ENCODE measurements around the gene SIRT3. TPM values are rescaled to one million over a fixed set of nuclear protein-coding genes. Genes with fewer than 3 reads are reported as not detected.

SIRT3 gene
- total RNA-seq, 4 donors from 2014 or later: 7.9 to 20.1 (median 14.0) TPM

DNA sequence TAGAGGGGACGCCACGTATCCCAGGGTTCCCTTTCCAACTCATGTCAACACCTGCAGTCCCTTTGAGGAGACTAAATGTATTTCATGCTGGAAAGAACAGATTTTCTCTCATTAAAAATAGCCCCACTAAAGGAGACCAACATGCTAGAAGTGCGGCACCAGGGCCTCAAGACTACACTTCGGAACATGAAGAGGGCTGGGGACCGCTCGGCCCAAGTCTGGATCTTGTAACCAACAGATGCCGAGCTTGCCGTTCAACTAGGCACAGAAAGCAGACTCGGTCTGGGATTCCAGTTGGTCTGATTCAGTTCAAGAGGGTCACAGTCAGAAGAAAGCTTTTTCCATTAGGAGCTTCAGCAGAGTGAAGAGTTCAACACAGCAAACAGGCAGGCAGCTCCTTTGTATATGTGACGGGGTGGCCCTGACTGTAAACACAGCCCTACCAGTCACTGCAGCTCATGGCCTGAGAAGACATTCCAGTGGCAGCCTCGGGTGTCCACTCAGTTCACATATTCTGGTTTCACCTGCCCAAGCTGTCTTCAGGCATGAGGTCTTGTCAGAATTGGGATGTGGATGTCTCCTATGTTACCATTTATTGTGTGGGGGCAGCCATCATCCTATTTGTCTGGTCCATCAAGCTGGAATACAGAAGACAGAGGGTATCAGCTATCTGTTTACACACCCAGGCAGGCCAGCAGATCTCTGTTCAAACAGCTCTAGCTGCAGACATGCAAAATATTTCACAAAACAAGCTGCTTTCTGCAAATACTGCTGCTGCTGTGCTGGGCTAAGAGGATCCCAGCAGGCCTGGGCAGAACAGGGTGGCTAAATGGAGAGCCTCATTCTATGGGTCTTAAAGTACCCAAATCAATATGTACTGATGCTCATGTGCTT is 19.8 kb downstream of the SIRT3 start:
- H3K27ac ChIP-seq (replicated peaks in 1 of 4): no peak overlapping the region
- intact Hi-C loops (cut with DNase I): no loop called here
- DNase-seq (ENCODE audit: extremely low spot score): no peak
- H3K27me3 ChIP-seq: no peaks in the 10 kb centered on the region
- H3K4me1 ChIP-seq: peaks cover 0 to 17% (median 5%) of the 10 kb centered on the region in 4 donors
- H3K36me3 ChIP-seq: peaks cover 37 to 78% (median 66%) of the 10 kb centered on the region in 4 donors
- no peak overlapping the region for H3K4me3 ChIP-seq
- TF ChIP-seq POLR2A (IDR thresholded peaks at IDR 0.05; ENCODE audit: low read depth) (no peak), POLR2AphosphoS5 (IDR thresholded peaks at IDR 0.05) (no peak), EP300 (IDR thresholded peaks at IDR 0.05) (no peak)
- TF ChIP-seq, protein P1, sequence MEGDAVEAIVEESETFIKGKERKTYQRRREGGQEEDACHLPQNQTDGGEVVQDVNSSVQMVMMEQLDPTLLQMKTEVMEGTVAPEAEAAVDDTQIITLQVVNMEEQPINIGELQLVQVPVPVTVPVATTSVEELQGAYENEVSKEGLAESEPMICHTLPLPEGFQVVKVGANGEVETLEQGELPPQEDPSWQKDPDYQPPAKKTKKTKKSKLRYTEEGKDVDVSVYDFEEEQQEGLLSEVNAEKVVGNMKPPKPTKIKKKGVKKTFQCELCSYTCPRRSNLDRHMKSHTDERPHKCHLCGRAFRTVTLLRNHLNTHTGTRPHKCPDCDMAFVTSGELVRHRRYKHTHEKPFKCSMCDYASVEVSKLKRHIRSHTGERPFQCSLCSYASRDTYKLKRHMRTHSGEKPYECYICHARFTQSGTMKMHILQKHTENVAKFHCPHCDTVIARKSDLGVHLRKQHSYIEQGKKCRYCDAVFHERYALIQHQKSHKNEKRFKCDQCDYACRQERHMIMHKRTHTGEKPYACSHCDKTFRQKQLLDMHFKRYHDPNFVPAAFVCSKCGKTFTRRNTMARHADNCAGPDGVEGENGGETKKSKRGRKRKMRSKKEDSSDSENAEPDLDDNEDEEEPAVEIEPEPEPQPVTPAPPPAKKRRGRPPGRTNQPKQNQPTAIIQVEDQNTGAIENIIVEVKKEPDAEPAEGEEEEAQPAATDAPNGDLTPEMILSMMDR (IDR thresholded peaks at IDR 0.05): no peak
- no peaks in the 10 kb centered on the region for H3K9me3 ChIP-seq
- 80% methylated on average over 10 of the region's 11 CpGs for WGBS

DNA sequence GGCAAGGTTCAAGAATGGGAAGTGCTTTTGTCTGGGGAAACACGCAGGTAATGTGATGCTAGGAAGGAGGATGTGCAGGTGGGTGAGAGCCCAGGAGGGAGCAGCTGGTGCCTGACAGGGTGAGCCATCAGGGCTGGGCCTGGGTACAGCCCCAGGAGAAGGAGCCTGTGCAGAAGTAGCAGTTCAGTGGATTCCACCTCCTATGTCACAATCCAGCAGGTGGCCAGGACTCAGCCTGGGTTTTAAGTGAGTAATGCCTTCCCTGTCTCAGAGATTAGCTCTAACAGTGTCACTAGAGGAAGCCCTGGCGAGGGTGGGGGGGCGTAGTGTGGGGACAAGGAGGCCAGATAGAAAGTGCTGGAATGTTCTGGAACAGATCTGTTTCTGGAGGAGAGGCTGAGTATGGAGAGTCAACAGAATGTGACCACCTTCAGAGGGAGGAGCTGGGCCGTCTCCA is 20.5 kb downstream of the SIRT3 start:
- Histone ChIP-seq H3K27me3 (no peaks in the 10 kb centered on the region), H3K4me1 (peaks cover 6 to 24% (median 10%) of the 10 kb centered on the region in 4 donors), H3K27ac (replicated peaks in 1 of 4) (no peak overlapping the region), H3K36me3 (peaks cover 44 to 85% (median 73%) of the 10 kb centered on the region in 4 donors), H3K9me3 (no peaks in the 10 kb centered on the region), H3K4me3 (no peak overlapping the region)
- intact Hi-C loops (cut with DNase I): no loop called here
- DNase-seq (ENCODE audit: extremely low spot score): no peak
- WGBS: 84% methylated on average over 4 of the region's 4 CpGs
- TF ChIP-seq POLR2AphosphoS5 (IDR thresholded peaks at IDR 0.05) (no peak), EP300 (IDR thresholded peaks at IDR 0.05) (no peak), POLR2A (IDR thresholded peaks at IDR 0.05; ENCODE audit: low read depth) (no peak)
- TF ChIP-seq, protein P1 (IDR thresholded peaks at IDR 0.05): no peak

DNA sequence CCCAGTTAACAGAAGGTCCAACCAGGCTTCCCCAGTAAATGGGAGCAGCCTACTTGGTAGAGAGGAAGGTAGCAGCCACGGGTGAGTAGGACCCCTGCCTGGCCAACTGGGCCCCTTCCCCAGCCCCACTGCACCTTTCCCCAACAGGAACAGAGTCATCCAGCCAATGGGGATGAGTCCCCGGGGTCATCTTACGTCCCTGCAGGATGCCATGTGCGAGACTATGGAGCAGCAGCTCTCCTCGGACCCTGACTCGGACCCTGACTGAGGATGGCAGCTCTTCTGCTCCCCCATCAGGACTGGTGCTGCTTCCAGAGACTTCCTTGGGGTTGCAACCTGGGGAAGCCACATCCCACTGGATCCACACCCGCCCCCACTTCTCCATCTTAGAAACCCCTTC is 22.1 kb downstream of the SIRT3 start:
- peaks cover 49 to 94% (median 85%) of the 10 kb centered on the region in 4 donors for H3K36me3 ChIP-seq

DNA sequence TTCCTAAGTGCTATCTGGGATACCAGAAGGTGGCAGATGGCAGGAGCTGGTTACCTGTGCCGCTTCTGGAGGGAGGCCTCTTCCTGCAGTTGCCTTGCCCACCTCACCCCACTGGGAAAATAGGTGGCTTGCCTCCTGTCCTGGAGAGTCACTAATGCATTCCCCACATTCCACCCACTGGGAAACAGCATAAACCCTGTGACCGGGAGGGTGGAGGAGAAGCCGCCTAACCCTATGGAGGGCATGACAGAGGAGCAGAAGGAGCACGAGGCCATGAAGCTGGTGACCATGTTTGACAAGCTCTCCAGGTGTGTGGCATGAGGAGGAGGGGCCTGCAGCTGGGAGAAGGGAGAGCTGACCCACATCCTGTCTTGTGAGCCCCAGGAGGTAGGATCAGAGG is 23.0 kb downstream of the SIRT3 start:
- DNase-seq (ENCODE audit: extremely low spot score): no peak
- TF ChIP-seq POLR2A (IDR thresholded peaks at IDR 0.05; ENCODE audit: low read depth) (no peak), EP300 (IDR thresholded peaks at IDR 0.05) (no peak), POLR2AphosphoS5 (IDR thresholded peaks at IDR 0.05) (no peak)
- TF ChIP-seq, protein P1 (IDR thresholded peaks at IDR 0.05): no peak
- Histone ChIP-seq H3K9me3 (no peaks in the 10 kb centered on the region), H3K27ac (replicated peaks in 1 of 4) (no peak overlapping the region), H3K4me1 (peaks cover 23 to 41% (median 27%) of the 10 kb centered on the region in 4 donors), H3K36me3 (peaks cover 49 to 86% (median 78%) of the 10 kb centered on the region in 4 donors), H3K4me3 (no peak overlapping the region), H3K27me3 (no peaks in the 10 kb centered on the region)
- WGBS: 88% methylated on average over 4 of the region's 4 CpGs
- intact Hi-C loops (cut with DNase I): no loop called here

More for the DNA sequence above, 22.1 kb downstream of the SIRT3 start:
- Histone ChIP-seq H3K27me3 (no peaks in the 10 kb centered on the region), H3K4me1 (peaks cover 21 to 40% (median 26%) of the 10 kb centered on the region in 4 donors), H3K4me3 (no peak overlapping the region), H3K27ac (replicated peaks in 1 of 4) (no peak overlapping the region), H3K9me3 (no peaks in the 10 kb centered on the region)
- intact Hi-C loops (cut with DNase I): no loop called here
- DNase-seq (ENCODE audit: extremely low spot score): no peak
- no peak for TF ChIP-seq POLR2A (IDR thresholded peaks at IDR 0.05; ENCODE audit: low read depth)
- TF ChIP-seq POLR2AphosphoS5 (IDR thresholded peaks at IDR 0.05): no peak
- TF ChIP-seq EP300 (IDR thresholded peaks at IDR 0.05): no peak
- TF ChIP-seq, protein P1 (IDR thresholded peaks at IDR 0.05): no peak
- 83% methylated on average over 4 of the region's 7 CpGs for WGBS
